ENCODE data around the gene ZBED4.
"Not testable (repeated sequence)": the region's sequence is repeated elsewhere in the genome, so short reads cannot be mapped to it uniquely, and the experiment has no call there.

The ZBED4 gene

GRCh38 chr22:49852898-49853894 lies at the start of gene ZBED4:
Gene ZBED4, plus strand, starts transcription at chr22:49853844. Its CDS starts 29,819 bp downstream, at chr22:49883663.
- DNase-seq: peak; percentile 74

- no peak for DNase-seq
Observed at GRCh38 chr22:49807129-49807528, 46.5 kb upstream of the ZBED4 start.

GRCh38 chr22:49807780-49808708 lies 45.6 kb upstream of the ZBED4 start:
- no peak for DNase-seq

GRCh38 chr22:49810363-49811019 lies 43.2 kb upstream of the ZBED4 start:
- DNase-seq: no peak

- DNase-seq: no peak
Observed at GRCh38 chr22:49811020-49811791, 42.4 kb upstream of the ZBED4 start.

GRCh38 chr22:49812838-49813237 lies 40.8 kb upstream of the ZBED4 start:
- no peak for DNase-seq

- DNase-seq: no peak
Observed at GRCh38 chr22:49814164-49814686, 39.4 kb upstream of the ZBED4 start.

GRCh38 chr22:49814856-49815255 lies 38.8 kb upstream of the ZBED4 start:
- DNase-seq: no peak

GRCh38 chr22:49815641-49816091 lies 38.0 kb upstream of the ZBED4 start:
- no peak for DNase-seq

- DNase-seq: no peak
Observed at GRCh38 chr22:49817359-49817758, 36.3 kb upstream of the ZBED4 start.

GRCh38 chr22:49820984-49821383 lies 32.7 kb upstream of the ZBED4 start:
- DNase-seq: no peak

GRCh38 chr22:49821741-49822140 lies 31.9 kb upstream of the ZBED4 start:
- DNase-seq: not testable (repeated sequence)

GRCh38 chr22:49823289-49824045 lies 30.2 kb upstream of the ZBED4 start:
- DNase-seq: no peak

- no peak for DNase-seq
Observed at GRCh38 chr22:49824185-49824925, 29.3 kb upstream of the ZBED4 start.

GRCh38 chr22:49824936-49825335 lies 28.7 kb upstream of the ZBED4 start:
- no peak for DNase-seq

- DNase-seq: no peak
Observed at GRCh38 chr22:49825436-49825835, 28.2 kb upstream of the ZBED4 start.

- no peak for DNase-seq
Observed at GRCh38 chr22:49825944-49826602, 27.6 kb upstream of the ZBED4 start.

GRCh38 chr22:49826603-49827270 lies 26.9 kb upstream of the ZBED4 start:
- DNase-seq: no peak

- no peak for DNase-seq
Observed at GRCh38 chr22:49827271-49827852, 26.3 kb upstream of the ZBED4 start.

Measured in NCI-H526 treated with DMSO at 0.1 percent for 48 hours (cell line).